Measurements from ENCODE around the gene FAM20B. TPM values are rescaled to one million over a fixed set of nuclear protein-coding genes. Genes with fewer than 3 reads are reported as not detected.

The FAM20B gene
- total and polyA plus RNA-seq, 4 donors = 3.1 to 39.8 (median 13.6) TPM

DNA sequence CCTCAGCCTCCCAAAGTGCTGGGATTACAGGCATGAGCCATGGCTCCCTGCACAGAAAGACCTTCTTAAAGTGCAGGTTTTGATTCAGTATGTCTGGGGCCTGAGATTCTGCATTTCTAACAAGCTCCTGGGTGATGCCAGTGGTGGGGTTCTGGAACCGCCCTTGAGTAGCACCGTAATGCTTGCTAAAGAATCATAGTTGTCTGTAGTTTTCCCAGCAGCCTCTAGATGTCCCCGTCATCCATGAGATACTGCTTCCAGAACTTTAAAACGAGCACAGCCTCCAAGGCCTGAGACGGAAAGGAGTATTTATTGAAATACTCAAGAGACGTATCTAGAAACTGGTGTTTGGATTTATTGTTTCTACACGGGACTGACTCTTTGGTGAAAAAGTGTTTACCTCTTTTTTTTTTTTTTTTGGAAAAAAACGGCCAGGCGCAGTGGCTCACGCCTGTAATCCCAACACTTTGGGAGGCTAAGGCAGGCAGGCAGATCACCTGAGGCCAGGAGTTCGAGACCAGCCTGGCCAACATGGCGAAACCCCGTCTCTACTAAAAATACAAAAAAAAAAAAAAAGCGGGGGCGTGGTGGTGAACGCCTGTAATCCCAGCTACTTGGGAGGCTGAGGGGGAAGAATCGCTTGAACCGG lies 53.5 kb downstream of the FAM20B start (continued):
- no peak for TF ChIP-seq RXRA (IDR thresholded peaks at IDR 0.05)

- 20% methylated on average over 18 of the region's 18 CpGs for WGBS
- no peaks in the 10 kb centered on the region for H3K9me3 ChIP-seq (ENCODE audit: control insufficient read depth in 4 of 4, low read length in 3 of 4)
- TF ChIP-seq TAF1 (conservative IDR thresholded peaks at IDR 0.05) (peak; percentile 37), SP1 (IDR thresholded peaks at IDR 0.05) (no peak), HNF4A (conservative IDR thresholded peaks at IDR 0.05) (no peak), NR2F2 (IDR thresholded peaks at IDR 0.05) (no peak)
- peaks cover 3 to 7% (median 6%) of the 10 kb centered on the region in 4 donors for H3K36me3 ChIP-seq (ENCODE audit: control insufficient read depth in 4 of 4, insufficient read depth in 3 of 4, low read depth in 1 of 4, low read length in 3 of 4)
- no peaks in the 10 kb centered on the region for H3K27me3 ChIP-seq (ENCODE audit: control insufficient read depth in 4 of 4, insufficient read depth in 4 of 4, low read length in 3 of 4)
- peak overlapping the region; percentile 74 to 84 for H3K27ac ChIP-seq (ENCODE audit: low read depth in 1 of 2, low read length in 2 of 2)
- peak overlapping the region; percentile 65 to 96 (median 85) for H3K4me3 ChIP-seq (ENCODE audit: low read depth in 1 of 3, low read length in 3 of 3)
- H3K4me1 ChIP-seq (ENCODE audit: control insufficient read depth in 4 of 4, insufficient read depth in 4 of 4, low read length in 3 of 4) = peaks cover 5 to 33% (median 26%) of the 10 kb centered on the region in 4 donors
- DNase-seq (ENCODE audit: low spot score) = no peak
- H3K9ac ChIP-seq (ENCODE audit: low read depth in 1 of 2, low read length in 2 of 2) = peak overlapping the region; percentile 40 to 73
Measured at GRCh38 chr1:179080866-179081686, 55.4 kb downstream of the FAM20B start.

GRCh38 chr1:179081687-179082332 lies 56.1 kb downstream of the FAM20B start, which contains the start of gene TOR3A:
TSS of gene TOR3A (plus strand) at chr1:179082070. CDS start at chr1:179082129, 59 bp downstream.
- Histone ChIP-seq H3K27me3 (ENCODE audit: control insufficient read depth in 4 of 4, insufficient read depth in 4 of 4, low read length in 3 of 4) (no peaks in the 10 kb centered on the region), H3K36me3 (ENCODE audit: control insufficient read depth in 4 of 4, insufficient read depth in 3 of 4, low read depth in 1 of 4, low read length in 3 of 4) (peaks cover 4 to 8% (median 7%) of the 10 kb centered on the region in 4 donors), H3K4me3 (ENCODE audit: low read depth in 1 of 3, low read length in 3 of 3) (peak within 1 kb of the TSS; percentile 65 to 96 (median 85)), H3K27ac (ENCODE audit: low read depth in 1 of 2, low read length in 2 of 2) (peak within 1 kb of the TSS; percentile 74 to 84), H3K9ac (ENCODE audit: low read depth in 1 of 2, low read length in 2 of 2) (peak within 1 kb of the TSS; percentile 40 to 73), H3K9me3 (ENCODE audit: control insufficient read depth in 4 of 4, low read length in 3 of 4) (no peaks in the 10 kb centered on the region), H3K4me1 (ENCODE audit: control insufficient read depth in 4 of 4, insufficient read depth in 4 of 4, low read length in 3 of 4) (peaks cover 5 to 38% (median 26%) of the 10 kb centered on the region in 4 donors)
- WGBS = under 1% methylated on average over 51 of the region's 51 CpGs
- no peak for TF ChIP-seq EGR1 (IDR thresholded peaks at IDR 0.05; ENCODE audit: low read depth in 2 of 2)
- peak in 1 of 2 donors; percentile 72 for TF ChIP-seq GABPA (IDR thresholded peaks at IDR 0.05 in 1 of 2, conservative IDR thresholded peaks at IDR 0.05 in 1 of 2)
- peak; percentile 62 to 82 for TF ChIP-seq RXRA (IDR thresholded peaks at IDR 0.05)
- TF ChIP-seq, protein P1, sequence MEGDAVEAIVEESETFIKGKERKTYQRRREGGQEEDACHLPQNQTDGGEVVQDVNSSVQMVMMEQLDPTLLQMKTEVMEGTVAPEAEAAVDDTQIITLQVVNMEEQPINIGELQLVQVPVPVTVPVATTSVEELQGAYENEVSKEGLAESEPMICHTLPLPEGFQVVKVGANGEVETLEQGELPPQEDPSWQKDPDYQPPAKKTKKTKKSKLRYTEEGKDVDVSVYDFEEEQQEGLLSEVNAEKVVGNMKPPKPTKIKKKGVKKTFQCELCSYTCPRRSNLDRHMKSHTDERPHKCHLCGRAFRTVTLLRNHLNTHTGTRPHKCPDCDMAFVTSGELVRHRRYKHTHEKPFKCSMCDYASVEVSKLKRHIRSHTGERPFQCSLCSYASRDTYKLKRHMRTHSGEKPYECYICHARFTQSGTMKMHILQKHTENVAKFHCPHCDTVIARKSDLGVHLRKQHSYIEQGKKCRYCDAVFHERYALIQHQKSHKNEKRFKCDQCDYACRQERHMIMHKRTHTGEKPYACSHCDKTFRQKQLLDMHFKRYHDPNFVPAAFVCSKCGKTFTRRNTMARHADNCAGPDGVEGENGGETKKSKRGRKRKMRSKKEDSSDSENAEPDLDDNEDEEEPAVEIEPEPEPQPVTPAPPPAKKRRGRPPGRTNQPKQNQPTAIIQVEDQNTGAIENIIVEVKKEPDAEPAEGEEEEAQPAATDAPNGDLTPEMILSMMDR (IDR thresholded peaks at IDR 0.05; ENCODE audit: low read depth, low read length, missing input control) = no peak
- no peak for TF ChIP-seq ZBTB33 (IDR thresholded peaks at IDR 0.05)
- TF ChIP-seq RAD21 (IDR thresholded peaks at IDR 0.05) = peak; percentile 36 to 38
- no peak for TF ChIP-seq FOXA2 (IDR thresholded peaks at IDR 0.05)
- TF ChIP-seq, protein P2, sequence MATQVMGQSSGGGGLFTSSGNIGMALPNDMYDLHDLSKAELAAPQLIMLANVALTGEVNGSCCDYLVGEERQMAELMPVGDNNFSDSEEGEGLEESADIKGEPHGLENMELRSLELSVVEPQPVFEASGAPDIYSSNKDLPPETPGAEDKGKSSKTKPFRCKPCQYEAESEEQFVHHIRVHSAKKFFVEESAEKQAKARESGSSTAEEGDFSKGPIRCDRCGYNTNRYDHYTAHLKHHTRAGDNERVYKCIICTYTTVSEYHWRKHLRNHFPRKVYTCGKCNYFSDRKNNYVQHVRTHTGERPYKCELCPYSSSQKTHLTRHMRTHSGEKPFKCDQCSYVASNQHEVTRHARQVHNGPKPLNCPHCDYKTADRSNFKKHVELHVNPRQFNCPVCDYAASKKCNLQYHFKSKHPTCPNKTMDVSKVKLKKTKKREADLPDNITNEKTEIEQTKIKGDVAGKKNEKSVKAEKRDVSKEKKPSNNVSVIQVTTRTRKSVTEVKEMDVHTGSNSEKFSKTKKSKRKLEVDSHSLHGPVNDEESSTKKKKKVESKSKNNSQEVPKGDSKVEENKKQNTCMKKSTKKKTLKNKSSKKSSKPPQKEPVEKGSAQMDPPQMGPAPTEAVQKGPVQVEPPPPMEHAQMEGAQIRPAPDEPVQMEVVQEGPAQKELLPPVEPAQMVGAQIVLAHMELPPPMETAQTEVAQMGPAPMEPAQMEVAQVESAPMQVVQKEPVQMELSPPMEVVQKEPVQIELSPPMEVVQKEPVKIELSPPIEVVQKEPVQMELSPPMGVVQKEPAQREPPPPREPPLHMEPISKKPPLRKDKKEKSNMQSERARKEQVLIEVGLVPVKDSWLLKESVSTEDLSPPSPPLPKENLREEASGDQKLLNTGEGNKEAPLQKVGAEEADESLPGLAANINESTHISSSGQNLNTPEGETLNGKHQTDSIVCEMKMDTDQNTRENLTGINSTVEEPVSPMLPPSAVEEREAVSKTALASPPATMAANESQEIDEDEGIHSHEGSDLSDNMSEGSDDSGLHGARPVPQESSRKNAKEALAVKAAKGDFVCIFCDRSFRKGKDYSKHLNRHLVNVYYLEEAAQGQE (IDR thresholded peaks at IDR 0.05) = peak; percentile 42
- TF ChIP-seq FOXA1 (IDR thresholded peaks at IDR 0.05) = no peak
- TF ChIP-seq MAX (IDR thresholded peaks at IDR 0.05) = peak; percentile 50
- no peak for TF ChIP-seq HNF4G (IDR thresholded peaks at IDR 0.05)
- no peak for TF ChIP-seq JUND (IDR thresholded peaks at IDR 0.05)
- peak; percentile 41 for TF ChIP-seq TAF1 (conservative IDR thresholded peaks at IDR 0.05)
- TF ChIP-seq HNF4A (conservative IDR thresholded peaks at IDR 0.05) = peak; percentile 32 to 47
- TF ChIP-seq NR2F2 (IDR thresholded peaks at IDR 0.05) = no peak
- TF ChIP-seq YY1 (IDR thresholded peaks at IDR 0.05) = peak; percentile 89
- TF ChIP-seq, protein P3, sequence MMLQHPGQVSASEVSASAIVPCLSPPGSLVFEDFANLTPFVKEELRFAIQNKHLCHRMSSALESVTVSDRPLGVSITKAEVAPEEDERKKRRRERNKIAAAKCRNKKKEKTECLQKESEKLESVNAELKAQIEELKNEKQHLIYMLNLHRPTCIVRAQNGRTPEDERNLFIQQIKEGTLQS (IDR thresholded peaks at IDR 0.05) = no peak
- TF ChIP-seq SP1 (IDR thresholded peaks at IDR 0.05) = peak; percentile 64
- peak; percentile 82 for DNase-seq (ENCODE audit: low spot score)

All from liver (tissue), 9 donors.